ENCODE results near the gene SEM1. TPM values are rescaled to one million over a fixed set of nuclear protein-coding genes. Genes with fewer than 3 reads are reported as not detected.
A peak's percentile ranks its signal among the peaks of the same experiment; 100 is the strongest.

Gene SEM1
- 14.1 and 57.9 TPM in 2 replicates for total RNA-seq (2011; cell fraction: chromatin; rRNA removed; ENCODE audit: low replicate concordance)
- total RNA-seq (2011; cell fraction: nucleolus; rRNA removed): 5.7 and 10.9 TPM in 2 replicates
- 34.2 and 66.3 TPM in 2 replicates for total RNA-seq (2011; cell fraction: nucleoplasm; rRNA removed)
- 206 and 336 TPM in 2 replicates for total RNA-seq (2014; rRNA removed)
- total RNA-seq (2014; rRNA removed; fragmentation: Illumina TruSeq; extraction: Trizol): 454 and 542 TPM in 2 replicates
- total RNA-seq (2015; rRNA removed; fragmentation: Illumina TruSeq; extraction: Trizol): 500 and 532 TPM in 2 replicates
- 74.7 and 78.5 TPM in 2 replicates for total RNA-seq (2021)
- 49.6 and 117 TPM in 2 replicates for polyA plus RNA-seq (2011; rRNA removed)
- polyA plus RNA-seq (2011; cell fraction: cytosol; rRNA removed): 6.5 and 16.5 TPM in 2 replicates
- polyA plus RNA-seq (2011; cell fraction: nucleus; rRNA removed): 14.6 and 17.9 TPM in 2 replicates
- 131 and 707 TPM in 2 replicates for polyA plus RNA-seq (2012)
- polyA plus RNA-seq (2014; fragmentation: Illumina TruSeq; extraction: Trizol): 237 and 345 TPM in 2 replicates
- 100 to 1,000 TPM; 560 to 756 TPM for polyA plus RNA-seq (2014; fragmentation: Nextera tagmentation; extraction: Ambion mirVana)
- polyA plus RNA-seq (2014; rRNA removed): 869 and 938 TPM in 2 replicates
- polyA minus RNA-seq (2011; rRNA and poly(A)+ RNA removed): 103 and 157 TPM in 2 replicates
- 14.1 and 17.6 TPM in 2 replicates for polyA minus RNA-seq (2011; cell fraction: cytosol; rRNA and poly(A)+ RNA removed)
- 18.0 and 25.1 TPM in 2 replicates for polyA minus RNA-seq (2011; cell fraction: nucleus; rRNA and poly(A)+ RNA removed)
- Bru-seq, nascent RNA: percentile 60 among the genes with signal in this experiment
- percentile 71 among the genes with signal in this experiment for BruChase-seq, experiment 1, labeled RNA remaining after a 2-hour chase
- percentile 71 among the genes with signal in this experiment for BruChase-seq, experiment 2, labeled RNA remaining after a 6-hour chase
- long read RNA-seq, experiment 1, transcript SEM1-209 (2 exons, 2,773 nt): minor isoform, 61 of 648 reads
- long read RNA-seq, experiment 1, transcript SEM1-201 (3 exons, 1,314 nt): major isoform, 448 of 648 reads
- long read RNA-seq, experiment 1, partial matches to known transcripts: 0 of 648 reads
- long read RNA-seq, experiment 1, other reads (novel, unspliced or antisense): 139 of 648 reads
- long read RNA-seq, experiment 2, transcript SEM1-201 (3 exons, 1,314 nt): major isoform, 204 of 210 reads
- long read RNA-seq, experiment 2, partial matches to known transcripts: 1 of 210 reads
- long read RNA-seq, experiment 2, other reads (novel, unspliced or antisense): 3 of 210 reads
- long read RNA-seq, experiment 3, transcript SEM1-201 (3 exons, 1,314 nt): major isoform, 368 of 373 reads
- long read RNA-seq, experiment 3, partial matches to known transcripts: 0 of 373 reads
- long read RNA-seq, experiment 3, other reads (novel, unspliced or antisense): 4 of 373 reads

GRCh38 chr7:96709381-96710228 is at the start of gene SEM1:
Gene SEM1 (minus strand): TSS chr7:96709846. CDS start chr7:96709763, 83 bp downstream.
- DNase-seq (ENCODE audit: extremely low read depth in 1 of 4, low spot score in 3 of 4) (peak; percentile 78 to 94 (median 82)), ATAC-seq (peak; percentile 98), FAIRE-seq (peak; percentile 86)
- under 1% methylated on average over 44 of the region's 46 CpGs for WGBS (ENCODE audit: insufficient coverage, low coverage, missing lambda C conversion rate)
- Histone ChIP-seq H3K4me1 (replicated peaks in 1 of 2; ENCODE audit: control insufficient read depth in 2 of 2, insufficient read depth in 2 of 2, low read length in 2 of 2) (peaks cover 3 to 4% of the 10 kb centered on the region in 2 experiments; a peak in 2 of 5 replicates), H3K79me2 (ENCODE audit: control insufficient read depth, insufficient read depth, low read length) (peaks cover 47% of the 10 kb centered on the region), H3K9me1 (ENCODE audit: control insufficient read depth, insufficient read depth, low read length) (no peaks in the 10 kb centered on the region), H4K20me1 (replicated peaks; ENCODE audit: control insufficient read depth, insufficient read depth, low read length) (peaks cover 4% of the 10 kb centered on the region; the same call in 1 of the 2 replicates), H3K27me3 (ENCODE audit: control insufficient read depth in 2 of 2, insufficient read depth in 2 of 2, low read length in 2 of 2) (no peaks in the 10 kb centered on the region), H2AFZ (ENCODE audit: low read depth, low read length) (peak within 1 kb of the TSS; percentile 98), H3K9ac (ENCODE audit: insufficient read depth in 1 of 2, low read depth in 2 of 2, low read length in 2 of 2) (peak within 1 kb of the TSS; percentile 90 to 95), H3K9me3 (replicated peaks; ENCODE audit: control insufficient read depth, insufficient read depth, low read depth, low read length) (peaks cover 9% of the 10 kb centered on the region; the same call in 1 of the 2 replicates), H3K27ac (ENCODE audit: extremely low read depth, low read depth, low read length) (peak within 1 kb of the TSS; percentile 95), H3K36me3 (ENCODE audit: control insufficient read depth, insufficient read depth, low read length) (peaks cover 26% of the 10 kb centered on the region; the same call in 2 of the 3 replicates), H3K4me2 (ENCODE audit: insufficient read depth, low read length) (peak within 1 kb of the TSS; percentile 91), H3K4me3 (peak within 1 kb of the TSS; percentile 61)
- intact Hi-C loops (cut with micrococcal nuclease) (no loop called here), in situ Hi-C loops (cut with MboI) (no loop called here)
- ChIA-PET POLR2A (interaction anchor here (0.6 to 1.8 kb wide), 3 partner anchors 23 to 86 kb away, joined by 3 read pairs; no protein-coding TSS in a partner anchor), CTCF (ENCODE audit: low intra/inter-chr PET ratio) (no interaction called here)
- TSS peak; percentile 74 for BruUV-seq (replicated peaks)
- TF ChIP-seq JUND (IDR thresholded peaks at IDR 0.05; ENCODE audit: borderline replicate concordance, low read depth, low read length) (peak; percentile 62), JUND (tag; IDR thresholded peaks at IDR 0.05; ENCODE audit: borderline replicate concordance, low read depth, low read length) (peak; percentile 14; the same call in 1 of the 3 replicates), MAZ (CRISPR knock-in tag; conservative IDR thresholded peaks at IDR 0.05 in 1 of 2, IDR thresholded peaks at IDR 0.05 in 1 of 2) (peak; percentile 48 to 54; a peak in 2 of 4 replicates), ZBTB34 (CRISPR knock-in tag; IDR thresholded peaks at IDR 0.05) (no peak), HINFP (tag; conservative IDR thresholded peaks at IDR 0.05; ENCODE audit: low read depth) (no peak), MYC (IDR thresholded peaks at IDR 0.05; ENCODE audit: low read depth, low read length) (no peak), MYC (CRISPR knock-in tag; IDR thresholded peaks at IDR 0.05; ENCODE audit: borderline replicate concordance, low read depth) (no peak)
